HG02571 (cell line): ENCODE data around the gene CORO1C.

Experiments
- ATAC-seq: cut with Tn5 transposase; IDR thresholded peaks from one replicate; pipeline ENCODE4 v1.9.1; 2021; ENCODE audit warnings: mild to moderate bottlenecking, moderate library complexity; ENCODE audit not compliant: unreplicated experiment

CORO1C gene

GRCh38 chr12:108653922-108654321 is 77.4 kb downstream of the CORO1C start:
- no peak for ATAC-seq

GRCh38 chr12:108653082-108653516 is 78.2 kb downstream of the CORO1C start:
- ATAC-seq, result no peak

GRCh38 chr12:108650083-108650482 is 81.2 kb downstream of the CORO1C start:
- ATAC-seq, result no peak

GRCh38 chr12:108649669-108650068 is 81.6 kb downstream of the CORO1C start:
- no peak for ATAC-seq

- no peak for ATAC-seq
Observed at GRCh38 chr12:108649126-108649525, 82.2 kb downstream of the CORO1C start.

- ATAC-seq, result no peak
Observed at GRCh38 chr12:108648371-108648770, 82.9 kb downstream of the CORO1C start.

GRCh38 chr12:108647585-108648287 is 83.6 kb downstream of the CORO1C start:
- ATAC-seq, result no peak

GRCh38 chr12:108646600-108647579 is 84.4 kb downstream of the CORO1C start:
- ATAC-seq, result no peak

GRCh38 chr12:108645686-108646599 is 85.4 kb downstream of the CORO1C start:
- no peak for ATAC-seq

- ATAC-seq, result no peak
Observed at GRCh38 chr12:108644811-108645120, 86.6 kb downstream of the CORO1C start.

- no peak for ATAC-seq
Observed at GRCh38 chr12:108643941-108644810, 87.1 kb downstream of the CORO1C start.

GRCh38 chr12:108642899-108643654 is 88.2 kb downstream of the CORO1C start:
- no peak for ATAC-seq

- ATAC-seq, result no peak
Observed at GRCh38 chr12:108642269-108642870, 88.9 kb downstream of the CORO1C start.

GRCh38 chr12:108641446-108642268 is 89.7 kb downstream of the CORO1C start:
- ATAC-seq, result no peak

GRCh38 chr12:108640802-108641445 is 90.4 kb downstream of the CORO1C start:
- ATAC-seq, result no peak

GRCh38 chr12:108638997-108639822 is 92.1 kb downstream of the CORO1C start:
- no peak for ATAC-seq
